Vagina (tissue), 2 donors: ENCODE data around the gene PHYH.

Experiments
- POLR2A ChIP-seq, 2 donors: fragments of 450-650 bp; IDR thresholded peaks; one replicate each; pipeline ENCODE4 v1.6.1; 2017; ENCODE audit warnings: antibody characterized with exemption in 2 of 2, mild to moderate bottlenecking in 2 of 2, moderate library complexity in 2 of 2
- POLR2AphosphoS5 ChIP-seq, 2 donors: sonication (generic); formaldehyde crosslinking; IDR thresholded peaks; one replicate each; pipeline ENCODE4 v1.9.0; 2017; ENCODE audit warnings: antibody characterized with exemption in 2 of 2, mild to moderate bottlenecking in 2 of 2, low read depth in 1 of 2; ENCODE audit not compliant: insufficient read depth in 1 of 2
- TF ChIP-seq, protein P1 (sequence below), 3 experiments: fragments of 450-650 bp in 2 of 3; fragments of 200-600 bp in 1 of 3; sonication (generic) in 1 of 3; IDR thresholded peaks; one replicate each; pipeline ENCODE4 v1.5.1; 2017 to 2019; ENCODE audit warnings: antibody characterized with exemption in 3 of 3, mild to moderate bottlenecking in 2 of 3, moderate library complexity in 2 of 3

DNA sequence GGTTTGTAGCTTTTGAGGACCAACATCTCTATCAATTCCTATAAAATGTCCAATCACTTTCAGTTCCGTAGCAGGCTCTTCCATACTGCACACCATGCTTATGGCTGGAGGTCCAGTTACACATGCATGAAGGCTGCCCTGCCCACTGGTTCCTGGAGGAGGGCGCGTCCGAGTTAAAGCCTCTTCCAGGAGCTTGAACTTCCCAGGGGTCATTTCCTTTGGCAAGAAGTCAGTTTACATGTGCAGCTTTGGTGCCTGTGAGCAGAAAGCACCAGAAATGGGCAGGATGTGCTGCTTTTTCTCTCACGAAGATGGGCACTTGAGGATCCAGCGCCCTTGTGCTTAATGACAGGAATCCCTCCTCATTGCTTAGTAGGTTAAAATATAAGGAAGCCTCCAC is 17.6 kb upstream of the PHYH start:
- TF ChIP-seq, protein P1, sequence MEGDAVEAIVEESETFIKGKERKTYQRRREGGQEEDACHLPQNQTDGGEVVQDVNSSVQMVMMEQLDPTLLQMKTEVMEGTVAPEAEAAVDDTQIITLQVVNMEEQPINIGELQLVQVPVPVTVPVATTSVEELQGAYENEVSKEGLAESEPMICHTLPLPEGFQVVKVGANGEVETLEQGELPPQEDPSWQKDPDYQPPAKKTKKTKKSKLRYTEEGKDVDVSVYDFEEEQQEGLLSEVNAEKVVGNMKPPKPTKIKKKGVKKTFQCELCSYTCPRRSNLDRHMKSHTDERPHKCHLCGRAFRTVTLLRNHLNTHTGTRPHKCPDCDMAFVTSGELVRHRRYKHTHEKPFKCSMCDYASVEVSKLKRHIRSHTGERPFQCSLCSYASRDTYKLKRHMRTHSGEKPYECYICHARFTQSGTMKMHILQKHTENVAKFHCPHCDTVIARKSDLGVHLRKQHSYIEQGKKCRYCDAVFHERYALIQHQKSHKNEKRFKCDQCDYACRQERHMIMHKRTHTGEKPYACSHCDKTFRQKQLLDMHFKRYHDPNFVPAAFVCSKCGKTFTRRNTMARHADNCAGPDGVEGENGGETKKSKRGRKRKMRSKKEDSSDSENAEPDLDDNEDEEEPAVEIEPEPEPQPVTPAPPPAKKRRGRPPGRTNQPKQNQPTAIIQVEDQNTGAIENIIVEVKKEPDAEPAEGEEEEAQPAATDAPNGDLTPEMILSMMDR (IDR thresholded peaks at IDR 0.05): no peak
- TF ChIP-seq POLR2A (IDR thresholded peaks at IDR 0.05) (no peak), POLR2AphosphoS5 (IDR thresholded peaks at IDR 0.05; ENCODE audit: insufficient read depth in 1 of 2, low read depth in 1 of 2) (no peak)
